ENCODE results near the gene OR52K2.
"Not testable (repeated sequence)": the region's sequence is repeated elsewhere in the genome, so short reads cannot be mapped to it uniquely, and the experiment has no call there.

OR52K2 gene

GRCh38 chr11:4448995-4449394 lies at the start of gene OR52K2:
Gene OR52K2, plus strand, starts transcription at chr11:4449295. Its CDS starts 45 bp downstream, at chr11:4449340.
- ATAC-seq = no peak

GRCh38 chr11:4406206-4406605 lies 42.9 kb upstream of the OR52K2 start:
- ATAC-seq = not testable (repeated sequence)

DNA sequence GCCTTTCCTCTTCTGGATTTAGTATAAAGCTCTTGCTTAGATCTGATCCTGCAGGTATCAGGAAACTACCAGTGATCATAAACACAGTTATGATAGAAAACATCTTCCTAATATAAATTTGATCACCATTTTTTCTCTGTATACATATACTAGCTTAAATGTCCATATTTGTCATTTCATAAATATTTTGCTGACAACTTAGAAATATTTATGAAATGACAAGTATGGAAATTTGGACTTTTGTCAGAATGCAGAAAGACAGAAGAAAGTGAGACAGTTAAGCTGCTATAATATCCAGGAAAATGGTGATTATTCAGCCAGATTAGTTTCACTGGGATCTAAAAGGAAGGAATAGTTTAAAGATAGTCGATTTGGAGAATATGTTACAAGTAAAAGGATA lies 32.8 kb upstream of the OR52K2 start:
- ATAC-seq = no peak

GRCh38 chr11:4416816-4417215 lies 32.3 kb upstream of the OR52K2 start:
- ATAC-seq = no peak

DNA sequence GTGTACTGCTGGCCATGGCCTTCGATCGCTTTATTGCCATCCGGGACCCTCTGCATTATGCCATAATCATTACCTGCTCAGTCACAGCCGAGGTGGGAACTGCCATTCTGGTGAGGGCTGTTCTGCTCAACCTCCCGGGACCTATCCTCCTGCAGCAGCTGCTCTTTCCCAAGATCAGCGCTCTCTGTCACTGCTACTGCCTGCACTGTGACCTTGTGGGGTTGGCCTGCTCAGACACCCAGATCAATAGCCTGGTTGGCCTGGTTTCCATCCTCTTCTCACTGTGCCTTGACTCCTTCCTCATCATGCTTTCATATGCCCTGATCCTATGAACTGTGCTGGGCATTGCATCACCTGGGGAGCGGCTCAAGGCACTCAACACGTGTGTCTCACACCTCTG lies 30.7 kb upstream of the OR52K2 start:
- no peak for ATAC-seq

DNA sequence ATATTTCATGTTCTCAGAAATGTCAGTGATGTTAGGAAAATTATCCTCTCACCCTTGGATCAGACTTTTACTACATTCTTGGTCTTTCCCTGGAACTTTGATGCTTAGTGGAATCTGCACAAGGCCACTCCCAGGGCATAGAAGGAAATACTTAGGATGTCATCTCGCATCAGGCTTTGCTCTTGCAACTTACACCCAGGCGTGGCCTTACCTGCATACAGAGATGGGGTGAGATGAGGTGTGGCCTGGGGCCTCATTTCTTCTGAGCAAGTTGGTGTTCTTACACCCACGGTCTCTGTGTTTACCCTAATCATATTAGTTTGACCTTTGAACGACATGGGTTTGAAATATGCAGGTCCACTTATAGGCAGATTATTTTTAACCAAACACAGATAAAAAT lies 19.0 kb upstream of the OR52K2 start:
- no peak for ATAC-seq

GRCh38 chr11:4433856-4434255 lies 15.2 kb upstream of the OR52K2 start:
- ATAC-seq = no peak

DNA sequence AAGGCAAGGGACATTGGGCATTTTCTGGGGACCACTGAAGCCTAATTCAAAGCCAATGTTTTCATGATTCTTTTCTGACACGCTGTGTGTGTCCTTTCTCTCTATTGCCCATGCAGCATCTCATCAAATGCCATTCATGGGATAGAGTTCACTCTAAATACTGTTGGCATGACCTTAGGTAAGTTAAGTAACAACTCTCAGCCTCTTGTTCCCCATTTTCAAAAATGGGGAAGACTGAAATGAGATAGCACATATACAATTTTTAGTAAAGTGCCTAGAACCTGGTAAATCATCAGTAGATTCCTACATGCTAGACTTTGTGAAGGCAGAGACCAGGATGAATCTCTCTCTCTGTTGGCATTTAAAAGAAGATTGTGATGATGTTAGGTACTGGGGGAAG lies 12.7 kb upstream of the OR52K2 start:
- ATAC-seq = no peak

- ATAC-seq = no peak
Measured at GRCh38 chr11:4441515-4441914, 7.6 kb upstream of the OR52K2 start.

DNA sequence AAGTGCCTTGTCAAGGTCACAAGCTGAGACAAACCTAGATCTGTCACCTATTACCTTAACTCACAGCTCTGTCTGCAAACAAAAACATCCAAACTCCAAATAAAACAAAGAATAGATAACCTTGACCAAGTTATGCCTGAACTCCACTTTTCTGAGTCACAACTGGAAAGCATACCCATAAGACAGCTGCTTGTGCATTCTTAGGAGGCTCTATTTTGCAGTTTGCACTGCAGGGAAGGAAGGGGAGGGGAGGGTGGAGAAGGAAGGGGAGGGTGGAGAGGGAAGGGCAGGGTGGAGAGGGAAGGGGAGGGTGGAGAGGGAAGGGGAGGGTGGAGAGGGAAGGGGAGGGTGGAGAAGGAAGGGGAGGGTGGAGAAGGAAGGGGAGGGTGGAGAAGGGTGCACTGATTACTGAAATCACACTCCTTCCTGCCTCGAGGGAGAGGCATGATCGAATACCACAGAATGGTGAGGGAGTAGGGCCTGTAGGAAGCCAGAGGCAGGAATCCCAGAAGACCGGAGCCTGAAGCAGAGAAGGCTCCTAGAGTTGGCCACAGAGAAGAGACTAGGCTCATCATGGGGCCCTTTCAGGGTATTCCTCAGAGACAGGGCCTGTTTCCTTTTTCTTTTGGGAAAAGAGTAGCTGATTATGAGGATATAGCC lies 5.7 kb upstream of the OR52K2 start:
- no peak for ATAC-seq

- ATAC-seq = no peak
Measured at GRCh38 chr11:4453118-4453517, 4.0 kb downstream of the OR52K2 start.

GRCh38 chr11:4454021-4454420 lies 4.9 kb downstream of the OR52K2 start:
- ATAC-seq = no peak

GRCh38 chr11:4455419-4455818 lies 6.3 kb downstream of the OR52K2 start:
- no peak for ATAC-seq

DNA sequence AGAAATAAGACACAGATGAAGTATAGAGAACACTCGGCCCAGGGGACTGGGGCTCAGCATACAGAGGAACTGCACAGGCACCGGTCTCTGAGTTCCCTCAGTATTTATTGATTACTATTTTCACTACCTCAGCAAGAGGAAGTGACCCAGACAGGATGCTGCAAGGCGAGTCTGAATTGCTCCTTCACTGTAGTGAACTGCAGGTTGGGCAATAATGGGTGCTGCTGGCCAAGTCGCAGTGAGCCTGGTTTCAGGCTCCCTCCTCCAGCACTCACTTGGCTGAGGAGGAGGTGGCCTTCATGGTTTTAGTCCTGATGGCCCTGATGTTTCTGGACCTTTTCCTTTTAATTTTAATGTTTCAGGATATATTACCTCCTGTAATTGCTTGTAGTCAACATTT lies 10.4 kb downstream of the OR52K2 start:
- peak; percentile 21 to 48 for ATAC-seq

GRCh38 chr11:4460151-4460550 lies 11.1 kb downstream of the OR52K2 start:
- ATAC-seq = no peak

DNA sequence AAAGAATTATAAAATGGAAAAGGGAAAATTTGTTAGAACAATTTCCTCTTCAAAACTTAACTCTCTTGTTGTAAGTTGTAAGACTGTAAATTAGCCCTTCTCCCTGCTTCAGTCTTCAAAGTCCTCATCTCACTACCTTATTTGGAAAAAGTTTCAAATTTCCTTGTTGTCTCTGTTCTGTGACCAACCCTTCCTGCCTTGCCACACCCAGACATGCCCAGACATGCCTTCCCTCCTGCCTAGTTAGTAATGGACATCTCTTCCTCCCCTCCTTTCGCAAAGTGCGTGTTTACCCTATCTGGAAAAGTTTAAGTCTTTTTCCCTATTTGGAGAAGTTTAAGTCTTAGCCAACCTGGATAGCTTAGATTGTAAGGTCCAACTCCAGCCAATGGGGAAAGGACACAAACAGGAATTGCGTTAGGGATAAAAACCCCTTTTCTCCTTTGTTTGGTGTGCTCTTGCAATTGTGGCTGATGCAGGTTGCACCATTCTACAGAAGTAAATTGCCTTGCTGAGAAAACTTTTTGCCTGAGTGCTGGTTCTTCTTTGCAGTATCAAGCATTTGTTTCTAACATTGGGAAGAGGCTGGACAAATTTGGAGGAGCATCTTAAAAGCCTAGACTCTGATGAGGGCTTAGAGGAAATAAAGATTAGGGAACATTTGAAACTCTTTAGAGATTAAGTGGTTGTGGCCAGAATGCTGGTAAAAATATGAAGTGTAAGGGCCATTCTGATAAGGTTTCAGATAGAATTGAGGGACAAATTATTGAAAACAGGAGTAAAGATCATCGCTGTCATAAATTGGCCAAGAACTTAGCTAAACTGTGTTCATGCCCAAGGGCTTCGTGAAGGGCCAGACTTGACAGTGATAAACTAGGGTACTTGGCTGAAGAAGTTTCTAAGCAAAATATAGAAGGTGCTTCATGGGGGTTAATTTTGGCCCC lies 15.4 kb downstream of the OR52K2 start:
- no peak for ATAC-seq

GRCh38 chr11:4465407-4465806 lies 16.3 kb downstream of the OR52K2 start:
- ATAC-seq = no peak

DNA sequence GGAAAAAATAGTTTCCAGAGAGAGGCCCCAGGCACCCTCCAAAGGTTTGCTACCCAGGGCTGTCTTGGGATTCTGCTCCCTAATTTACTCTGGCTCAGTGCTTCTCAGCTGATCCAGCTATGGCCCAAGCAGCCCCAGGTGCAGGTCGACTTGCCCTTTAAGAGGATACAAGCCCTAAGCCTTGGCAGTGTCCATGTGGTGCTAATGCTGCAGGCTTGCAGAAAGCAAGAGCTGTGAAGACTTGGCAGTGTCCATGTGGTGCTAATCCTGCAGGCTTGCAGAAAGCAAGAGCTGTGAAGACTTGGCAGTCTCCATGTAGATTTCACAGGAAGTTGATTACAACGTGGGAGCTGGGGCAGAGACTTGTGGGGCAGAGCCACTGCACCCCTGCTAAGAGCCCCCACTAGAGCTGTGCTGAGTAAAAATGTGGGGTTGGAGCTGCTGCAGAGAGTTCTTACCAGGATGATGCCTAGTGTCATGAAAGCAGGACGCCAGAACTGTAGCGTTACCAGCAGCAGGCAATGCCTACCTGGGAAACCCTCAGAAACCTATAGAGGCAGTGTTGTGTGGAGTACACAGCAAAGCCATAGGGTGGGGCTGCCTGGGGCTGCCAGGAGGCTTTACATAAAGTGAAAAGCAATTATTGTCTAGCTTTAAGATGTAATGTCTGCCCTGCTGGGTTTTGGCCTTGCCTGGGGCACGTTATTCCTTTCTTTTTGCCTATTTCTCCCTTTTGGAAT lies 17.2 kb downstream of the OR52K2 start:
- ATAC-seq = no peak

- no peak for ATAC-seq
Measured at GRCh38 chr11:4466871-4467442, 17.9 kb downstream of the OR52K2 start.

GRCh38 chr11:4467811-4468606 lies 18.9 kb downstream of the OR52K2 start:
- no peak for ATAC-seq

DNA sequence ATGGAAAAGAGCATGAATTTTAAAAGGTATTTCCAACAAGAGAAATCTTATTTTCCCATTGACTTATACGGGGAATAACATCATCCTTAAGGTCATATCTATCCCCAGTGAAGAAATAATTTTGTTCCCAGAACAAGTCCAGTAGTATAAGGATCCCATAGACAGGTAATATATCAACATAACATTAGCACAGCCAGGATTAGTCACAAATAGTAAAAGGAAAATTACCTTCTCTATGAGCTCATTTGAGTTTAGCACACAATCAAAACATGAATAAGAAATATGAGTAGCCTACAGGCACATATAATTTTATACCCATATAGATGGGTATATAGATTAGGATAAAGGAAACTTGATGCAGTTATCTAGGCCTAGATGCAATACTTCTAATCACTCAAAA lies 30.5 kb downstream of the OR52K2 start:
- ATAC-seq = no peak

GRCh38 chr11:4480577-4481239 lies 31.6 kb downstream of the OR52K2 start:
- ATAC-seq = peak; percentile 39 to 56

Measured in activated CD4-positive, CD25-positive, alpha-beta regulatory T cell treated with anti-CD3 and anti-CD28 coated beads, Interleukin-2, amount 50 U/mL, for 24 hours (primary cell).